Osteoblast (primary cell): Measurements from ENCODE around the gene MLLT6. TPM values are rescaled to one million over a fixed set of nuclear protein-coding genes. Genes with fewer than 3 reads are reported as not detected.

ENCODE experiments used
- DNase-seq: peaks from one replicate; pipeline ENCODE4 v3.0.0; 2011; ENCODE audit warnings: low spot score, mixed read lengths; ENCODE audit not compliant: insufficient read length; ENCODE audit errors: missing footprints
- H2AFZ ChIP-seq: 2 replicates; pipeline ENCODE4 v1.6.0; 2011; ENCODE audit warnings: mild to moderate bottlenecking, low read length
- H3K27ac ChIP-seq: 2 replicates; pipeline ENCODE4 v1.5.1; 2011; ENCODE audit warnings: mild to moderate bottlenecking, low read depth, low read length, moderate library complexity
- H3K27me3 ChIP-seq: 2 replicates; pipeline ENCODE4 v1.6.0; 2012; ENCODE audit warnings: mild to moderate bottlenecking, control low read depth, inconsistent platforms, low read length, moderate library complexity; ENCODE audit not compliant: insufficient read depth
- H3K36me3 ChIP-seq: 2 replicates; pipeline ENCODE4 v1.5.1; 2011; ENCODE audit warnings: mild to moderate bottlenecking, low read length, control low read depth, moderate library complexity; ENCODE audit not compliant: insufficient read depth
- H3K4me1 ChIP-seq: 2 replicates; pipeline ENCODE4 v1.5.1; 2011; ENCODE audit warnings: mild to moderate bottlenecking, low read length, control low read depth, moderate library complexity; ENCODE audit not compliant: insufficient read depth
- H3K4me2 ChIP-seq: 2 replicates; pipeline ENCODE4 v1.6.0; 2011; ENCODE audit warnings: mild to moderate bottlenecking, low read length; ENCODE audit not compliant: insufficient read depth
- H3K4me3 ChIP-seq: fragments of 200-600 bp; sonication (generic); 3 replicates; pipeline ENCODE4 v1.5.1; 2012; ENCODE audit warnings: mild to moderate bottlenecking, low read length, inconsistent platforms; ENCODE audit not compliant: insufficient read depth
- H3K79me2 ChIP-seq: 2 replicates; pipeline ENCODE4 v1.6.0; 2012; ENCODE audit warnings: mild to moderate bottlenecking, low read length, control low read depth, inconsistent platforms; ENCODE audit not compliant: insufficient read depth
- H3K9me3 ChIP-seq: 2 replicates; pipeline ENCODE4 v1.5.1; 2011; ENCODE audit warnings: low read depth, low read length, control low read depth
- H4K20me1 ChIP-seq: 2 replicates; pipeline ENCODE4 v1.6.0; 2012; ENCODE audit warnings: mild to moderate bottlenecking, low read length, control low read depth; ENCODE audit not compliant: insufficient read depth
- total RNA-seq: library from RNA; depleted of rRNA; stranded (reverse); fragments of >200 nt; gene quantifications from 2 replicates; pipeline ENCODE4 v1.2.3, GENCODE V29; 2012
- TF ChIP-seq, protein P1 (sequence below): IDR thresholded peaks from 2 replicates; pipeline ENCODE4 v1.5.1; 2011; ENCODE audit warnings: mild to moderate bottlenecking, low read depth, low read length, moderate library complexity; ENCODE audit errors: extremely low read depth

Gene MLLT6
- total RNA-seq, result 33.3 and 44.2 TPM in 2 replicates

DNA sequence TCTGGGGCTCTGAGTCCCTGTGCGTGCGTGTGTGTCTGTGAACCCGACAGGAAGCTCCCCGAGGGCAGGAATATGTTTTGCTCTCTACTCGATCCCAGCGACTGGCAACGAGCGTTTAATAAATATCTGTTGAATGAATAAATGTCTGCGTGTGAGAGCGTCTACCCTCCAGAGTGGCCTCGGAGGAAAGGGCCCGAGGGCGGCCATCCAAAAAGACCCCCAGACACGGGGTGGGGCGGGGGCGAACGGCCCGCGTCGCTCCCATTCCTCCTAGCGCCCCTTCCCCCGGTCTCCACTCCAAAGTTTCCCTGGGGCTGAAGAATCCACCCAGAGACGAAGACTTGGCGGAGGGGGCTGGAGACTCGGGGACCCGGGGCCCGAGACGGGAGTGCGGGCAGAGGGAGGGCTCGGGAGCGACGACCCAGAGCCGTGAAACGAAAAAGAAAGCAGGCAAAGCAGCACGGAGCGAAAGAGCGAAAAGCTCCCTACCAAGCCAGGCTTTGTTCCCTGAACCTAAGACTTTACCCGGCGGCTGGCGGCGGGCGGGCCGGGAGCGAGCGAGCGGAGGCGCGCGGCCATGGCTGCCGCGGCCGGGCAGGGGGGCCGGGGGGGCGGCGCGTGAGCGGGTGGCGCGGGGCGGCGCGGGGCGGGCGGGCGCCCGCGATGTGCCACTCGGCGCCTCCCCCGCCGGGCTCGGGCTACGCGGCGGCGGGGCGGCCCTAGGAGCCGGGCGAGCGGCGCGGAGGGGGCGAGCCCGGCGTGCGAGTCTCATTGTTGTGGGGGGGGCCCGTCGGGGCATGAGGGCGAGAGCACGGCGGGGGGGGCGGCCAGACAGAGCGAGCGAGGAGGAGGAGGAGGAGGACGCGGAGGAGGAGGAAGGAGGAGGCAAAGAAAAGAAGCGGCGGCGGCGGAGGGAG is at the start of gene MLLT6:
MLLT6 (plus strand) TSS at position 668 of the 917 bp plus-strand sequence. CDS start 360 bp downstream, outside the sequence.
- peak; percentile 99 for DNase-seq
- Histone ChIP-seq H2AFZ (peak within 1 kb of the TSS; percentile 91), H3K4me2 (peak within 1 kb of the TSS; percentile 98), H4K20me1 (peaks cover 31% of the 10 kb centered on the region), H3K4me3 (peak within 1 kb of the TSS; percentile 91), H3K79me2 (peaks cover 28% of the 10 kb centered on the region), H3K9me3 (no peaks in the 10 kb centered on the region), H3K27me3 (no peaks in the 10 kb centered on the region), H3K36me3 (peaks cover 18% of the 10 kb centered on the region), H3K4me1 (peaks cover 44% of the 10 kb centered on the region), H3K27ac (peak within 1 kb of the TSS; percentile 66)
- TF ChIP-seq, protein P1, sequence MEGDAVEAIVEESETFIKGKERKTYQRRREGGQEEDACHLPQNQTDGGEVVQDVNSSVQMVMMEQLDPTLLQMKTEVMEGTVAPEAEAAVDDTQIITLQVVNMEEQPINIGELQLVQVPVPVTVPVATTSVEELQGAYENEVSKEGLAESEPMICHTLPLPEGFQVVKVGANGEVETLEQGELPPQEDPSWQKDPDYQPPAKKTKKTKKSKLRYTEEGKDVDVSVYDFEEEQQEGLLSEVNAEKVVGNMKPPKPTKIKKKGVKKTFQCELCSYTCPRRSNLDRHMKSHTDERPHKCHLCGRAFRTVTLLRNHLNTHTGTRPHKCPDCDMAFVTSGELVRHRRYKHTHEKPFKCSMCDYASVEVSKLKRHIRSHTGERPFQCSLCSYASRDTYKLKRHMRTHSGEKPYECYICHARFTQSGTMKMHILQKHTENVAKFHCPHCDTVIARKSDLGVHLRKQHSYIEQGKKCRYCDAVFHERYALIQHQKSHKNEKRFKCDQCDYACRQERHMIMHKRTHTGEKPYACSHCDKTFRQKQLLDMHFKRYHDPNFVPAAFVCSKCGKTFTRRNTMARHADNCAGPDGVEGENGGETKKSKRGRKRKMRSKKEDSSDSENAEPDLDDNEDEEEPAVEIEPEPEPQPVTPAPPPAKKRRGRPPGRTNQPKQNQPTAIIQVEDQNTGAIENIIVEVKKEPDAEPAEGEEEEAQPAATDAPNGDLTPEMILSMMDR, result no peak

DNA sequence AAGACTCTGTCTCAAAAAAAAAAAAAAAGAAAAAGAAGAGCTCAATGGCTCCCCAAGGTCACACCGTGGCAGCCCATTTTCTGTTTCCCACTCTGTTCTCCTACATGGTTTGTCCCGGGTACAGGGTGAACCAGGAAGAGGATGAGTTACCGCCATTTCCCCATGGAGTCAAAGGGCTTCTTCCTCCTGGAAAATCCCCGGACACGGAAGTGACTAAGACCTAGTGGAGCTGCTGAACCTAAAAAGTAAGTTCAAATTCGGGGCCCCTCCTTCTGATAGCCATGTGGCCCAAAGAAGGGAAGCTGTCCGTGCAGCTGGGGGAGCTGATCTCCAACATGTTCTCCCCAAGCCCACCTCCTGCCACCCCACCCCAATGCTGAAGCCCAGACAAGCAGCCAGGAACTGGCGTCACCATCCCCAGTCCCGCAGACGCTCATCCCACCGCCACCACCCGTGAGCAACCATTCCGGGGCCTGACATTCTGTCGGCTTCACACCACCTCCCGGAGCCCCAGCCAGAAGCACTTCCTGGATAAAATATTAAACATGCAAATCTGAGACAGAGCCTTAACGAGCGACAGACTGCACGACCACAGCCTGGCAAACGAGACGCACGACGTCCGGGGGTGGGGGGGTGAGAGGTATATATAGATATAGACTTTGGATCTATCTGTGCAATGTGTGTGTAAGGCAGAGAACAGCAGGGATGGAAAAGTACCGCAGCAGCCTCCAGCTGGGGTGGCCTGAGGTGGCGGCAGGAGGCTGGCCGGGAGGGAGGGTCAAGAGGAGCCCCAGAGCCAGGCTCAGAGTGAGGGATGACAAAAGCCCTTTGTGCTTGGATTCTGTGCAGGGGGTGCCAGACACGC is 47.9 kb upstream of the MLLT6 start:
- no peak overlapping the region for H3K4me3 ChIP-seq
- no peak for DNase-seq
- H3K4me1 ChIP-seq, result no peaks in the 10 kb centered on the region
- H3K27me3 ChIP-seq, result peaks cover 26% of the 10 kb centered on the region
- no peaks in the 10 kb centered on the region for H4K20me1 ChIP-seq
- no peaks in the 10 kb centered on the region for H3K79me2 ChIP-seq
- no peak overlapping the region for H3K27ac ChIP-seq
- no peaks in the 10 kb centered on the region for H3K36me3 ChIP-seq
- TF ChIP-seq, protein P1, result no peak
- H2AFZ ChIP-seq, result no peak overlapping the region
- no peaks in the 10 kb centered on the region for H3K9me3 ChIP-seq
- no peak overlapping the region for H3K4me2 ChIP-seq

DNA sequence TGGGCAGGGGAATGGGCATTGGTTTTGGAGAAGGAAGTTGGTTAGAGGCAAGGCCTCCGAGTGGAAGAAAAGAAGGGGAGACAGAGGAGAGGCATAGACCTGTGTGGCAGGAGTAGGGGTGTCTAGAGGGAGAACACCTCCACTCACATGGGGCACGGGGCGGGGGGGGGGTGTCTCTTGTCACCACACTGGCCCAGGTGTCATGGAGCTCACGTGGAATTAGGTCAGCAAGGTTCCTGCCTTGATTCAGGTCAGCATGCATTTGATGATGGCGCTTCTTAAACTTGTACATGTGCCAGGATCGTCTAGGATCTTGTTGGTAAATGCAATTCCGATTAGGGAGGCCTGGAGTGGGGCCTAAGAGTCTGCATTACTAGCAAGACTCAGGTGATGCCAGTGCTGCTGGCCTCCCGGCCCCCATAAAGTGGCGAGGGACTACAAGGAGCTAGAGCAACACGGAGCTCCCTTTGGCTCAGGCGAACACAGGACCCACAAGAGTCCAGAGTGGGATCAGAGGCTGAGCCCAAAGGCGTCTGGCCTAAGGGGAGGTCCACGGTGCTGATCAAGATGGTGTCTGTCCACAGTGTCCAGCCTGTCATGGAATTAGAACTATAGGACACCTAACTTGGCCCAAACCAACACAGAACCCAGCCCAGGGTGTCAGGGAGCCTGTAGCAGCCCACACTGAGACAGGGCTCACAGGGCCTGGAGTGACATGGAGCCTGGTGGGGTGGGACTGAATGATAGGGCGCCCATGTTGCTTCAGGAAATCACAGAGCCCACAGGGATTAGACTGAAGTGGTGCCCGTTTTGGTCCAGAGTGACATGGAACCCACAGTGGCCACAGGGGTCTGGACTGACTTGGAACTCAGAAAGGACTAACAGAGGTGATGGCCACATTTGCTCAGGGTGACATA is 47.0 kb upstream of the MLLT6 start:
- Histone ChIP-seq H3K4me1 (no peaks in the 10 kb centered on the region), H4K20me1 (no peaks in the 10 kb centered on the region), H3K27me3 (peaks cover 32% of the 10 kb centered on the region), H3K79me2 (no peaks in the 10 kb centered on the region), H3K9me3 (no peaks in the 10 kb centered on the region), H3K27ac (no peak overlapping the region), H3K4me2 (no peak overlapping the region), H3K4me3 (no peak overlapping the region), H2AFZ (no peak overlapping the region), H3K36me3 (no peaks in the 10 kb centered on the region)
- TF ChIP-seq, protein P1, result no peak
- DNase-seq, result no peak
